K562 (cell line): ENCODE data around the gene NXF1. TPM values are rescaled to one million over a fixed set of nuclear protein-coding genes. Genes with fewer than 3 reads are reported as not detected.

ENCODE experiments used
- BHLHE40 ChIP-seq: IDR thresholded peaks from 2 replicates; pipeline ENCODE4 v1.6.1; 2011; ENCODE audit warnings: low read length, improper control_type of control experiment
- CREB1 ChIP-seq, 2 experiments: sonication (generic) in 1 of 2; formaldehyde crosslinking in 1 of 2; IDR thresholded peaks; 2 replicates each; pipeline versions ENCODE4 v1.6.1 to v1.8.0; 2012 to 2022; ENCODE audit warnings: inconsistent platforms in 1 of 2, mild to moderate bottlenecking in 1 of 2, missing genetic modification reagents in 1 of 2, moderate library complexity in 1 of 2
- DACH1 ChIP-seq: fragments of 450-650 bp; IDR thresholded peaks from 2 replicates; pipeline ENCODE4 v1.6.1; 2018; ENCODE audit not compliant: partially characterized antibody
- DPF2 ChIP-seq: fragments of 450-650 bp; IDR thresholded peaks from 2 replicates; pipeline ENCODE4 v1.6.1; 2016
- FOXA3 ChIP-seq, 2 experiments: fragments of 450-650 bp in 1 of 2; sonication (generic) in 1 of 2; formaldehyde crosslinking; IDR thresholded peaks in 1 of 2; conservative IDR thresholded peaks in 1 of 2; 2 replicates each; pipeline versions ENCODE4 v1.4.0 to v1.8.0; 2020 to 2022; ENCODE audit warnings: mild to moderate bottlenecking in 2 of 2, missing genetic modification reagents in 1 of 2
- FOXK2 ChIP-seq, 2 experiments: fragments of 450-650 bp; IDR thresholded peaks in 1 of 2; conservative IDR thresholded peaks in 1 of 2; 2 replicates each; pipeline ENCODE4 v1.6.1; 2016; ENCODE audit warnings: low read depth in 2 of 2, mild to moderate bottlenecking in 1 of 2
- MYC ChIP-seq, 2 experiments: fragments of 250-450 bp in 1 of 2; sonication (Bioruptor Pico) in 1 of 2; IDR thresholded peaks; 2 replicates each; pipeline versions ENCODE4 v1.5.1 to v1.6.1; 2012 to 2021; ENCODE audit warnings: low read depth in 2 of 2, borderline replicate concordance in 1 of 2, improper control_type of control experiment in 1 of 2, low read length in 1 of 2, mild to moderate bottlenecking in 1 of 2, moderate library complexity in 1 of 2
- NFXL1 ChIP-seq: fragments of 450-650 bp; formaldehyde crosslinking; IDR thresholded peaks from 2 replicates; pipeline ENCODE4 v1.4.0; 2021; ENCODE audit warnings: mild to moderate bottlenecking
- NR2F6 ChIP-seq: fragments of 450-650 bp; formaldehyde crosslinking; IDR thresholded peaks from 2 replicates; pipeline ENCODE4 v1.4.0; 2020; ENCODE audit warnings: mild to moderate bottlenecking
- RB1 ChIP-seq: fragments of 450-650 bp; IDR thresholded peaks from 2 replicates; pipeline ENCODE4 v1.6.1; 2017; ENCODE audit warnings: low read depth, mild to moderate bottlenecking
- RBBP5 ChIP-seq: fragments of 200-600 bp; sonication (generic); IDR thresholded peaks from 2 replicates; pipeline ENCODE4 v1.6.1; 2012; ENCODE audit warnings: borderline replicate concordance, mild to moderate bottlenecking, low read length, control low read depth, inconsistent platforms; ENCODE audit not compliant: insufficient read depth, poor library complexity, severe bottlenecking
- RBM17 ChIP-seq: fragments of 200-400 bp; formaldehyde crosslinking; IDR thresholded peaks from 2 replicates; pipeline ENCODE4 v1.6.1; 2017; ENCODE audit warnings: low read depth, mild to moderate bottlenecking, low read length, borderline replicate concordance
- SLC30A9 ChIP-seq: fragments of 250-450 bp; sonication (Bioruptor Pico); IDR thresholded peaks from 2 replicates; pipeline ENCODE4 v1.8.0; 2022; ENCODE audit warnings: mild to moderate bottlenecking, moderate library complexity
- TEAD1 ChIP-seq, 2 experiments: fragments of 450-650 bp in 1 of 2; sonication (generic) in 1 of 2; formaldehyde crosslinking; IDR thresholded peaks; 2 replicates each; pipeline versions ENCODE4 v1.4.0 to v1.8.0; 2020 to 2022; ENCODE audit warnings: mild to moderate bottlenecking in 2 of 2, missing genetic modification reagents in 1 of 2
- ZBED1 ChIP-seq: IDR thresholded peaks from 2 replicates; pipeline ENCODE4 v1.6.1; 2014
- ZNF431 ChIP-seq: sonication (generic); formaldehyde crosslinking; IDR thresholded peaks from 2 replicates; pipeline ENCODE4 v1.8.0; 2022; ENCODE audit warnings: mild to moderate bottlenecking, missing genetic modification reagents
- ZNF76 ChIP-seq: fragments of 250-450 bp; sonication (Bioruptor Pico); IDR thresholded peaks from 2 replicates; pipeline ENCODE4 v1.4.0; 2020; ENCODE audit warnings: mild to moderate bottlenecking, moderate library complexity, borderline replicate concordance
- polyA plus RNA-seq, 8 experiments: library from polyadenylated mRNA; depleted of rRNA in 4 of 8; stranded (reverse) in 5 of 8; unstranded in 3 of 8; fragments of >200 nt; fragmentation: Nextera tagmentation in 2 of 8; fragmentation: Illumina TruSeq in 1 of 8; extraction: Ambion mirVana in 2 of 8; extraction: Trizol in 1 of 8; gene quantifications; 2 replicates each; pipeline versions ENCODE4 v1.2.1 to v1.2.3, GENCODE V29; 2011 to 2014; ENCODE audit warnings: inconsistent platforms in 1 of 8, missing spikeins in 1 of 8
- total RNA-seq, 7 experiments: library from RNA; depleted of rRNA in 6 of 7; stranded (reverse); fragments of >200 nt in 6 of 7; fragmentation: Illumina TruSeq in 2 of 7; extraction: Trizol in 2 of 7; gene quantifications; 2 replicates each; pipeline versions ENCODE4 v1.2.1 to v1.2.3, GENCODE V29; 2011 to 2021; ENCODE audit warnings: low replicate concordance in 1 of 7
- TF ChIP-seq, protein P1 (sequence below), 2 experiments: fragments of 150-350 bp in 1 of 2; IDR thresholded peaks; 2 replicates each; pipeline ENCODE4 v1.6.1; 2012 to 2016; ENCODE audit warnings: low read depth in 2 of 2, low read length in 2 of 2, mild to moderate bottlenecking in 1 of 2, moderate library complexity in 1 of 2
- TF ChIP-seq, protein P2 (sequence below): fragments of 250-450 bp; sonication (Bioruptor Pico); IDR thresholded peaks from 2 replicates; pipeline ENCODE4 v1.6.1; 2021; ENCODE audit warnings: mild to moderate bottlenecking
- TF ChIP-seq, protein P3 (sequence below): fragments of 250-450 bp; sonication (Bioruptor Pico); IDR thresholded peaks from 2 replicates; pipeline ENCODE4 v1.4.0; 2020
- TF ChIP-seq, protein P4 (sequence below): fragments of 450-650 bp; IDR thresholded peaks from 2 replicates; pipeline ENCODE4 v1.6.1; 2016

Gene NXF1
- total and polyA plus RNA-seq, 9 of the 15 experiments (the other 6 are each of a cell fraction or from before 2014, with no cell fraction given), result 18.1 to 98.3 (median 35.8) TPM

DNA sequence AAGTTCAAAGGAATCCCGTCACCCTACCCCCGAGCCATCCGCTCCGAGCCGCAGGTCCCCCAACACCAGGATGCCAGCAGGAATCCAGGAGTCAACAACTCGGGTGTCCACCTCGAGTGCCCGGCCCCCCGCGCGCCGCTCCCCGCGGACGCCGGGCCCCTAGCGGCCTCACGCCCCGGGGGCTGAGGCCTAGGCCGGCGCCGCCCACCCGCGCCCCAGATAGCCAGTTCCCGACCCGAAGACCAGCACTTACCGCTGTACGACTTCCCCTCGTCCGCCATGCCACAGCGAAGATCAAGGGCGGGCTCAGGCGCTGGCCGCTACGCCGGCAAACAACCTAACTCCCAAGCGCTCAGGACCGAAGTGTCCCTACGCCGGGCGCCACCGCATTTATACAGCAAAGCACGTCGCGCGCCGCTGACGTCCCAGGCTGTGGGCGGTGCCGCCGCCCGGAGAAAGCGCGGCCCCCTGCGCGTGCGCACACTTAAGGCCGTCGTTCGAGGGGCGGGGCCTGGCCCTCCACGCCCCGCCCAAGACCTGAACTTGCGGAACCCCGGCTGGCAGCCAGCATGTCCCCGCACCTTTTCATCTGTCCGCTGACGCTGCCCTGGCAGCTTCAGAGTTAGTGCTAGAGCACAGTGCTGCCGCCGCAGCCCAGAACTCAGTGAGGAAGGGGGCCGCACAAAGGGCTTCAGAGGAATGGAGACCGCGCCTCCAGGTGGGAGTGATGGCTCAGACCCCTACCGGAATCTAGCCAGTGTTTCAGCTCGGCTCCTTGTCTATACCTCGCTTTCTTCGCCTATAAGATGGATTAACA lies at the start of gene NXF1 (continued):
- peak; percentile 85 for TF ChIP-seq RB1
- TF ChIP-seq, protein P1, sequence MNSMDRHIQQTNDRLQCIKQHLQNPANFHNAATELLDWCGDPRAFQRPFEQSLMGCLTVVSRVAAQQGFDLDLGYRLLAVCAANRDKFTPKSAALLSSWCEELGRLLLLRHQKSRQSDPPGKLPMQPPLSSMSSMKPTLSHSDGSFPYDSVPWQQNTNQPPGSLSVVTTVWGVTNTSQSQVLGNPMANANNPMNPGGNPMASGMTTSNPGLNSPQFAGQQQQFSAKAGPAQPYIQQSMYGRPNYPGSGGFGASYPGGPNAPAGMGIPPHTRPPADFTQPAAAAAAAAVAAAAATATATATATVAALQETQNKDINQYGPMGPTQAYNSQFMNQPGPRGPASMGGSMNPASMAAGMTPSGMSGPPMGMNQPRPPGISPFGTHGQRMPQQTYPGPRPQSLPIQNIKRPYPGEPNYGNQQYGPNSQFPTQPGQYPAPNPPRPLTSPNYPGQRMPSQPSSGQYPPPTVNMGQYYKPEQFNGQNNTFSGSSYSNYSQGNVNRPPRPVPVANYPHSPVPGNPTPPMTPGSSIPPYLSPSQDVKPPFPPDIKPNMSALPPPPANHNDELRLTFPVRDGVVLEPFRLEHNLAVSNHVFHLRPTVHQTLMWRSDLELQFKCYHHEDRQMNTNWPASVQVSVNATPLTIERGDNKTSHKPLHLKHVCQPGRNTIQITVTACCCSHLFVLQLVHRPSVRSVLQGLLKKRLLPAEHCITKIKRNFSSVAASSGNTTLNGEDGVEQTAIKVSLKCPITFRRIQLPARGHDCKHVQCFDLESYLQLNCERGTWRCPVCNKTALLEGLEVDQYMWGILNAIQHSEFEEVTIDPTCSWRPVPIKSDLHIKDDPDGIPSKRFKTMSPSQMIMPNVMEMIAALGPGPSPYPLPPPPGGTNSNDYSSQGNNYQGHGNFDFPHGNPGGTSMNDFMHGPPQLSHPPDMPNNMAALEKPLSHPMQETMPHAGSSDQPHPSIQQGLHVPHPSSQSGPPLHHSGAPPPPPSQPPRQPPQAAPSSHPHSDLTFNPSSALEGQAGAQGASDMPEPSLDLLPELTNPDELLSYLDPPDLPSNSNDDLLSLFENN (IDR thresholded peaks at IDR 0.05; ENCODE audit: low read depth in 2 of 2, low read length in 2 of 2), result peak in 1 of 2 experiments; percentile 91; a peak in 2 of 4 replicates
- peak in 1 of 2 experiments; percentile 32; a peak in 1 of 4 replicates for TF ChIP-seq FOXK2 (conservative IDR thresholded peaks at IDR 0.05 in 1 of 2, IDR thresholded peaks at IDR 0.05 in 1 of 2; ENCODE audit: low read depth in 2 of 2)
- TF ChIP-seq DPF2, result no peak
- no peak for TF ChIP-seq FOXA3 (CRISPR knock-in tag; conservative IDR thresholded peaks at IDR 0.05 in 1 of 2, IDR thresholded peaks at IDR 0.05 in 1 of 2)
- TF ChIP-seq DACH1, result no peak
- peak in 1 of 2 experiments; percentile 62; a peak in 2 of 4 replicates for TF ChIP-seq TEAD1 (CRISPR knock-in tag; IDR thresholded peaks at IDR 0.05)
- TF ChIP-seq RBBP5, result peak; percentile 94
- peak; percentile 70 for TF ChIP-seq BHLHE40
- TF ChIP-seq, protein P2, sequence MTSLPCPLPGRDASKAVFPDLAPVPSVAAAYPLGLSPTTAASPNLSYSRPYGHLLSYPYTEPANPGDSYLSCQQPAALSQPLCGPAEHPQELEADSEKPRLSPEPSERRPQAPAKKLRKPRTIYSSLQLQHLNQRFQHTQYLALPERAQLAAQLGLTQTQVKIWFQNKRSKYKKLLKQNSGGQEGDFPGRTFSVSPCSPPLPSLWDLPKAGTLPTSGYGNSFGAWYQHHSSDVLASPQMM (CRISPR knock-in tag), result no peak
- peak; percentile 46; the same call in 1 of the 2 replicates for TF ChIP-seq ZNF431 (CRISPR knock-in tag)
- no peak for TF ChIP-seq NFXL1 (CRISPR knock-in tag)
- TF ChIP-seq RBM17, result no peak
- no peak for TF ChIP-seq SLC30A9 (CRISPR knock-in tag)
- TF ChIP-seq ZNF76, result 0 out of 2 replicates have a peak, but pooled peaks have one; percentile 22
- TF ChIP-seq, protein P3, sequence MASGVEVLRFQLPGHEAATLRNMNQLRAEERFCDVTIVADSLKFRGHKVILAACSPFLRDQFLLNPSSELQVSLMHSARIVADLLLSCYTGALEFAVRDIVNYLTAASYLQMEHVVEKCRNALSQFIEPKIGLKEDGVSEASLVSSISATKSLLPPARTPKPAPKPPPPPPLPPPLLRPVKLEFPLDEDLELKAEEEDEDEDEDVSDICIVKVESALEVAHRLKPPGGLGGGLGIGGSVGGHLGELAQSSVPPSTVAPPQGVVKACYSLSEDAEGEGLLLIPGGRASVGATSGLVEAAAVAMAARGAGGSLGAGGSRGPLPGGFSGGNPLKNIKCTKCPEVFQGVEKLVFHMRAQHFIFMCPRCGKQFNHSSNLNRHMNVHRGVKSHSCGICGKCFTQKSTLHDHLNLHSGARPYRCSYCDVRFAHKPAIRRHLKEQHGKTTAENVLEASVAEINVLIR (CRISPR knock-in tag), result peak; percentile 97
- no peak for TF ChIP-seq NR2F6
- TF ChIP-seq, protein P4, sequence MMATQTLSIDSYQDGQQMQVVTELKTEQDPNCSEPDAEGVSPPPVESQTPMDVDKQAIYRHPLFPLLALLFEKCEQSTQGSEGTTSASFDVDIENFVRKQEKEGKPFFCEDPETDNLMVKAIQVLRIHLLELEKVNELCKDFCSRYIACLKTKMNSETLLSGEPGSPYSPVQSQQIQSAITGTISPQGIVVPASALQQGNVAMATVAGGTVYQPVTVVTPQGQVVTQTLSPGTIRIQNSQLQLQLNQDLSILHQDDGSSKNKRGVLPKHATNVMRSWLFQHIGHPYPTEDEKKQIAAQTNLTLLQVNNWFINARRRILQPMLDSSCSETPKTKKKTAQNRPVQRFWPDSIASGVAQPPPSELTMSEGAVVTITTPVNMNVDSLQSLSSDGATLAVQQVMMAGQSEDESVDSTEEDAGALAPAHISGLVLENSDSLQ, result peak; percentile 55
- TF ChIP-seq MYC (IDR thresholded peaks at IDR 0.05; ENCODE audit: low read depth, low read length), result peak; percentile 74
- TF ChIP-seq MYC (CRISPR knock-in tag; IDR thresholded peaks at IDR 0.05; ENCODE audit: borderline replicate concordance, low read depth), result no peak
- TF ChIP-seq ZBED1, result peak; percentile 88
- TF ChIP-seq CREB1 (IDR thresholded peaks at IDR 0.05), result peak; percentile 99
- peak; percentile 99 for TF ChIP-seq CREB1 (CRISPR knock-in tag; IDR thresholded peaks at IDR 0.05)
